Measurements from ENCODE around the gene FAM200B. TPM values are rescaled to one million over a fixed set of nuclear protein-coding genes. Genes with fewer than 3 reads are reported as not detected.

The FAM200B gene
- total and polyA plus RNA-seq, 2 donors (not counting 3 experiments of a cell fraction or from before 2014, with no cell fraction given), result 13.9 to 24.6 TPM

DNA sequence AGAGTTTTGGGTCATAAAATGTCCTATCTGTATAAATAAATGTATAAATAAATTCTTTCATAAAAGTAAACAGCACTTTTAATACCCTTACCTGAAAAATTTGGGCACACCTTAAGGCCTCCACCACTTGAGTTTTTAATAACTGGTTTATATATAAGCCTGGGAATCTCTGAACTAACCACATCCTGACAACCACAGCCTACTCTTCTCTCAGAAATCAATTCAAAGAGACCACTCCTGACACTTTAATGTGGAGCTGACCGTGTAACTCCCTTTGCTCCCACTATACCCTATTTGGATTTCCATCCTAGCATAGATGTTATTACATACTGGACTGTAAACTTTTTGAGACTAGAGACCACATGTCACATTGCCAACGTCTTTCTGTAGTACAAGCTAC, 30.0 kb upstream of the FAM200B start:
- Histone ChIP-seq H3K36me3 (ENCODE audit: control insufficient read depth in 2 of 2, extremely low read depth in 1 of 2, insufficient read depth in 2 of 2, low read length in 2 of 2) (no peaks in the 10 kb centered on the region), H3K4me3 (replicated peaks in 1 of 3; ENCODE audit: insufficient read depth in 1 of 3, low read depth in 1 of 3, low read length in 3 of 3) (no peak overlapping the region), H3K9me3 (replicated peaks; ENCODE audit: control insufficient read depth, insufficient read depth, low read length) (no peaks in the 10 kb centered on the region), H3K27me3 (ENCODE audit: control insufficient read depth in 2 of 2, insufficient read depth in 2 of 2, low read length in 2 of 2) (no peaks in the 10 kb centered on the region), H4K20me1 (replicated peaks; ENCODE audit: control insufficient read depth, extremely low read depth, insufficient read depth, low read length) (peaks cover 6% of the 10 kb centered on the region), H3K27ac (ENCODE audit: insufficient read depth, low read depth, low read length) (no peak overlapping the region), H3K9ac (replicated peaks; ENCODE audit: extremely low read depth, insufficient read depth, low read length) (no peak overlapping the region), H3K9me1 (replicated peaks; ENCODE audit: control insufficient read depth, extremely low read depth, insufficient read depth, low read length) (no peaks in the 10 kb centered on the region), H3K4me2 (ENCODE audit: insufficient read depth, low read length) (no peak overlapping the region), H2AFZ (ENCODE audit: low read depth, low read length) (no peak overlapping the region), H3K4me1 (ENCODE audit: control insufficient read depth, extremely low read depth, insufficient read depth, low read length) (peaks cover 36% of the 10 kb centered on the region), H3K79me2 (ENCODE audit: control insufficient read depth, insufficient read depth, low read length) (peaks cover 80% of the 10 kb centered on the region)
- FAIRE-seq (no peak), DNase-seq (ENCODE audit: low read depth, low spot score) (no peak)
- CTCF ChIA-PET, result interaction anchor here (0.8 to 3.4 kb wide), 8 partner anchors 12 to 172 kb away, joined by 3 to 13 read pairs (median 4); no protein-coding TSS in a partner anchor
- no TSS peak for BruUV-seq (replicated peaks)
- dilution Hi-C loops (cut with MboI; ENCODE audit: extremely low pct_ligation_motif_present, low sequenced_read_pairs) (no loop called here), intact Hi-C loops (cut with micrococcal nuclease) (loop anchor here (10.0 kb wide), 2 partner anchors 417 to 573 kb away; partner anchors contain the start of gene TAPT1)
- TF ChIP-seq JUN (IDR thresholded peaks at IDR 0.05; ENCODE audit: borderline replicate concordance, insufficient read depth, insufficient read length, low read depth) (no peak), POLR2AphosphoS5 (IDR thresholded peaks at IDR 0.05; ENCODE audit: insufficient read depth, low read depth, low read length) (no peak), POLR2A (IDR thresholded peaks at IDR 0.05; ENCODE audit: low read depth, low read length) (no peak), EZH2 (IDR thresholded peaks at IDR 0.05; ENCODE audit: borderline replicate concordance, low read depth, low read length, severe bottlenecking) (no peak), MYC (IDR thresholded peaks at IDR 0.05; ENCODE audit: low read depth, low read length) (no peak), FOS (IDR thresholded peaks at IDR 0.05; ENCODE audit: borderline replicate concordance, insufficient read depth, low read length) (no peak), GATA2 (IDR thresholded peaks at IDR 0.05; ENCODE audit: insufficient read depth, insufficient read length, low read depth, low read length) (no peak)
- TF ChIP-seq, protein P1, sequence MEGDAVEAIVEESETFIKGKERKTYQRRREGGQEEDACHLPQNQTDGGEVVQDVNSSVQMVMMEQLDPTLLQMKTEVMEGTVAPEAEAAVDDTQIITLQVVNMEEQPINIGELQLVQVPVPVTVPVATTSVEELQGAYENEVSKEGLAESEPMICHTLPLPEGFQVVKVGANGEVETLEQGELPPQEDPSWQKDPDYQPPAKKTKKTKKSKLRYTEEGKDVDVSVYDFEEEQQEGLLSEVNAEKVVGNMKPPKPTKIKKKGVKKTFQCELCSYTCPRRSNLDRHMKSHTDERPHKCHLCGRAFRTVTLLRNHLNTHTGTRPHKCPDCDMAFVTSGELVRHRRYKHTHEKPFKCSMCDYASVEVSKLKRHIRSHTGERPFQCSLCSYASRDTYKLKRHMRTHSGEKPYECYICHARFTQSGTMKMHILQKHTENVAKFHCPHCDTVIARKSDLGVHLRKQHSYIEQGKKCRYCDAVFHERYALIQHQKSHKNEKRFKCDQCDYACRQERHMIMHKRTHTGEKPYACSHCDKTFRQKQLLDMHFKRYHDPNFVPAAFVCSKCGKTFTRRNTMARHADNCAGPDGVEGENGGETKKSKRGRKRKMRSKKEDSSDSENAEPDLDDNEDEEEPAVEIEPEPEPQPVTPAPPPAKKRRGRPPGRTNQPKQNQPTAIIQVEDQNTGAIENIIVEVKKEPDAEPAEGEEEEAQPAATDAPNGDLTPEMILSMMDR (IDR thresholded peaks at IDR 0.05; ENCODE audit: extremely low read depth in 1 of 2, insufficient read depth in 1 of 2, low read depth in 1 of 2, low read length in 2 of 2), result no peak
- TF ChIP-seq, protein P2, sequence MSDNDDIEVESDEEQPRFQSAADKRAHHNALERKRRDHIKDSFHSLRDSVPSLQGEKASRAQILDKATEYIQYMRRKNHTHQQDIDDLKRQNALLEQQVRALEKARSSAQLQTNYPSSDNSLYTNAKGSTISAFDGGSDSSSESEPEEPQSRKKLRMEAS (IDR thresholded peaks at IDR 0.05; ENCODE audit: insufficient read depth, insufficient read length), result no peak
- POLR2A ChIA-PET, result no interaction called here
